GM10266 (cell line): ENCODE results near the gene TSEN54.

Source experiments
- DNase-seq: peaks from one replicate; pipeline ENCODE4 v3.0.0; 2012; ENCODE audit errors: extremely low spot score
- CTCF ChIP-seq: IDR thresholded peaks from 2 replicates; pipeline ENCODE4 v1.5.1; 2012; ENCODE audit warnings: mild to moderate bottlenecking, low read depth; ENCODE audit not compliant: control insufficient read depth, insufficient read depth; ENCODE audit errors: missing control alignments

Gene TSEN54

GRCh38 chr17:75514299-75514918, 1.9 kb upstream of the TSEN54 start:
- no peak for DNase-seq
- TF ChIP-seq CTCF: no peak

DNA sequence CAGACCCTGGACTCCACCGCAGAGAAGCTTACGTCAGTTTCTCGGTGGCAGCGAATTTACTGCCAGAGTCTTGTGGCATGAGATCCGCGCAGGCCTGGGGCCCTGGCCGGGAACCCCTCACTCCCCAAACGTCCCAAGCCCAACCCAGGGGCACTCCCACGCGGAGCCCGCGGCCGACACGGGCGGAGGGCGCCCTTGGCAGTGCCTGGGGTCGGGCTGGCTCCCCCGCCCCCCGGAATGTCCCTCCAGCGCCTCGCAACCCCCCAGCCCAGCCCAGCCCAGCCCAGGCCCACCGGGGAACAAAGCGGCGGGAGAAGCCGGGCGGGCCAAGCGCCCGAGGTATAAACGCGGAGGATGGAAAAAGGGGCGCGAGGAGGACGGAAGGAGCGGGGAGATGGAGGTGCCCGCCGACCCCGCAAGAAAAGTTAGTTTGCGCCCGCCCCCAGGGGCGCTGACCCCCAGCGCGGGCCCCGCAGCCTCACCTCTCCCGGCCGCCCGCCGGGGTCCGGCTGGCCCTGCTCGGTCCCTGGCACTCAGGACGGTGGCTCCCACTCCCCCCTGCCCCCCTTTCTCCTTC, 1.3 kb upstream of the TSEN54 start:
- DNase-seq: no peak

DNA sequence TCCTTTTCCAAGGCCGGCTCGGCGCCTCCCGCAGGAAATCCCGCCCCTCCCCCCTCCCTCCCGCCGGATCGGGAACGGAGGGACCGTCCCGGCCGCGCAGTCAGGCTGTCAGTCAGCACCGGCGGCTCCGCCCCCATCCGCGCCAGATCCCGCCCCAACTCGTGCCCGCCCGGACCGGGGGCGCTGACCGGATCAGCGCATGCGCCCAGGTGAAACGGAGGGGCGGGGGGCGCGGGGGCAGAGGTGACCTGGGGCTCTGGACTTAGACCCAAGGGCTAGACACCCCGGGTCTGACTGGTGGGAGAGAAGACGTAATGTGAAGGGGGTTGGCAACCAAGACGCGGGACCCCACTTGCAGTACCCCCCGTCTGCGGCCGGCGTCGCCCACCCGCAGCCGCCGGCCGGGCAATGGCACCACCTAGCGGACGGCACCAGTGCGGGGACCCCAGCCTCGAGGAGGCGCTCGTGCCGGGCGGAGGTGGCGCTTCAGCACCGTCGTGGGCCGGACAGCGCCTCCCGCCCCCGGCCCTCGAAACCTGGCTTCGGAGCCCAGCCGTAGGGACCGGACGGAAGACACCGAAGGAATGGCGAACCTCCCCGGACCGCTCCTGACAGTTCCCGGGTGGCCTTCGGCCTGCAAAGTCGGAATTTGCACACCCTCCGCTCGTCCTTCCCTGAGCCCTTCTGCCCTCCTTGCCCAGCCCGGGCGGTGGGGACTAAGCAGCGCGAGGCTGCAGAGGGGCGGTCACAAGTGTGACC, 653 bp upstream of the TSEN54 start, which contains the start of gene CASKIN2:
TSS of gene CASKIN2 (minus strand) at position 42 of the 759 bp plus-strand sequence. CDS start 1,733 bp downstream, outside the sequence.
- DNase-seq: peak; percentile 97
- peak; percentile 98 for TF ChIP-seq CTCF

More for the DNA sequence above, 1.3 kb upstream of the TSEN54 start:
- TF ChIP-seq CTCF: no peak

DNA sequence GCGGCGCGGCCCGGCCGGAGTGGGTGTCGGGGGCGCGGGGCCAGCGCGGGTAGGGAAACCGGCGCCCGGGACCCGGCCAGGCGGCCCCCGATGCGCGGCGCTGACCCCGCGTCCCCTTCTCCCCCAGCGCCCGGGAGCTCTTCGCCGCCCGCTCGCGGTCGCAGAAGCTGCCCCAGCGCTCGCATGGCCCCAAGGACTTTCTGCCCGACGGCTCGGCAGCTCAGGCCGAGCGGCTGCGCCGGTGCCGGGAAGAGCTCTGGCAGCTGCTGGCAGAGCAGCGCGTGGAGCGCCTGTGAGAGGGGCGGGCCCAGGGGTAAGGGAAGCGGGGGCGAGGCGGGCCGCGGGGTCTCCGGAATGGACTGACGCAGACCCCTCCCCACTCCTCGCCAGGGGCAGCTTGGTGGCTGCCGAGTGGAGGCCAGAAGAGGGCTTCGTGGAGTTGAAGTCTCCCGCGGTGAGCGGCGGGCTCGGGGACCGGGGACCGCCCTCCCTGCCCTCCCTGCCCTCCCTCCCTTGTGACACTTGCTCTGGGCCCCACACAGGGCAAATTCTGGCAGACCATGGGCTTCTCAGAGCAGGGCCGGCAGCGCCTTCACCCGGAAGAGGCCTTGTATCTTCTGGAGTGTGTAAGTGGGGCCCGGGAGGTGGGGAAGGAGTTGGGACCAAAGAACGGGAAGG, 430 bp downstream of the TSEN54 start:
- peak; percentile 68 for DNase-seq
- TF ChIP-seq CTCF: no peak

DNA sequence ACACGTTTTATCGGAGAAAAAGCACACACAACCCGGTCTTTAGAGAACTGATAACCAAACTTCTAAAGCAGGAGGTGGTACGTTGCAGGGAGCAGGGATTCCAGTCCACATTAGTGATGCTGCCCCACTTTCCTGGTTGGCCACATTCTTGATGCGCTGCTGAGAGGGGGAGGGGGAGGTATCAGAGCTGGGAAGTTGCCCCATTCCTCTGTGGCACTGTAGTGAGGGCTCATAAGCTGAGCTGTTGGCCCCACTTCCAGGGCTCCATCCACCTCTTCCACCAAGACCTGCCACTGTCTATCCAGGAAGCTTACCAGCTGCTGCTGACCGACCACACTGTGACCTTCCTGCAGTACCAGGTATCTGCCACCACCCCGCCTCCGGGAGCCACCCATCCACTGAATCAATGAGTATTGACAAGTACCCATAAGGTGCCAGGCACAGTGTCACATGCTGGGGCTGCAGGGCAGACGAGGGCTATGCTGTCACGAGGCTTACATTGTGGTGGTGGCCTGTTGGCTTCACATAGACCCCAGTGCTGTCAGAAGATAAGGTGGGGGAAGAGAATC, 1.1 kb downstream of the TSEN54 start:
- TF ChIP-seq CTCF: no peak
- no peak for DNase-seq

GRCh38 chr17:75518201-75518600, 1.9 kb downstream of the TSEN54 start:
- no peak for TF ChIP-seq CTCF
- DNase-seq: peak; percentile 81
